CD4-positive, alpha-beta T cell (primary cell): ENCODE data around the gene MAP1LC3B2. TPM values are rescaled to one million over a fixed set of nuclear protein-coding genes. Genes with fewer than 3 reads are reported as not detected.

Source experiments
- ATAC-seq: fragments of 200-7000 bp; cut with Tn5 transposase; one replicate; pipeline ENCODE4 v1.10.0; 2022; ENCODE audit warnings: mild to moderate bottlenecking; ENCODE audit not compliant: poor library complexity
- CTCF ChIA-PET: fragments of 350-600 bp; sonication (Branson Sonifier 250); formaldehyde crosslinking; loops from one replicate; lab custom pipeline; 2021; ENCODE audit warnings: antibody characterized with exemption, inconsistent platforms; lab: Charles Lee
- POLR2A ChIA-PET: fragments of 350-600 bp; sonication (Branson Sonifier 250); formaldehyde crosslinking; loops from one replicate; lab custom pipeline; 2021; ENCODE audit warnings: antibody characterized with exemption, inconsistent platforms; lab: Charles Lee
- DNase-seq, 14 experiments: peaks; one replicate each; pipeline ENCODE4 v3.0.0-alpha.2; 2013 to 2020; ENCODE audit warnings: mixed read lengths in 2 of 14
- H3K27ac ChIP-seq, 2 donors: one replicate each; pipeline versions ENCODE4 v1.5.1 to v1.7.0; 2013; ENCODE audit warnings: low read length in 2 of 2, low read depth in 1 of 2, mild to moderate bottlenecking in 1 of 2
- H3K27me3 ChIP-seq, 2 experiments: 1 replicate in 1 of 2; 2 replicates in 1 of 2; pipeline versions ENCODE4 v1.6.1 to v1.7.0; 2013; ENCODE audit warnings: low read length in 2 of 2, control low read depth in 1 of 2, mild to moderate bottlenecking in 1 of 2, moderate library complexity in 1 of 2; ENCODE audit not compliant: insufficient read depth in 2 of 2, control insufficient read depth in 1 of 2
- H3K36me3 ChIP-seq: one replicate; pipeline ENCODE4 v1.6.1; 2013; ENCODE audit warnings: low read length, control low read depth; ENCODE audit not compliant: insufficient read depth
- H3K4me1 ChIP-seq: one replicate; pipeline ENCODE4 v1.6.1; 2013; ENCODE audit warnings: low read length, control low read depth; ENCODE audit not compliant: insufficient read depth
- H3K4me3 ChIP-seq: one replicate; pipeline ENCODE4 v1.5.1; 2013; ENCODE audit warnings: mild to moderate bottlenecking, low read length, moderate library complexity
- H3K9me3 ChIP-seq, 2 experiments: 1 replicate in 1 of 2; 2 replicates in 1 of 2; pipeline versions ENCODE4 v1.6.1 to v1.7.0; 2013; ENCODE audit warnings: low read length in 2 of 2, mild to moderate bottlenecking in 2 of 2, control low read depth in 1 of 2, moderate library complexity in 1 of 2; ENCODE audit not compliant: control insufficient read depth in 1 of 2, insufficient read depth in 1 of 2
- H3K27ac Mint-ChIP-seq: one replicate; pipeline ENCODE4 v1.8.0; 2020; ENCODE audit warnings: mixed read lengths
- H3K27me3 Mint-ChIP-seq: one replicate; pipeline ENCODE4 v1.8.0; 2021; ENCODE audit warnings: mixed read lengths
- H3K36me3 Mint-ChIP-seq: one replicate; pipeline ENCODE4 v1.8.0; 2021; ENCODE audit warnings: low read depth, mixed read lengths
- H3K4me1 Mint-ChIP-seq: one replicate; pipeline ENCODE4 v1.8.0; 2021; ENCODE audit warnings: low read depth, mixed read lengths
- H3K4me3 Mint-ChIP-seq: one replicate; pipeline ENCODE4 v1.8.0; 2020; ENCODE audit warnings: mild to moderate bottlenecking, mixed read lengths
- H3K9me3 Mint-ChIP-seq: one replicate; pipeline ENCODE4 v1.8.0; 2020; ENCODE audit warnings: mixed read lengths
- intact Hi-C, 2 experiments: fragments of 100-400 bp; cut with DNase I in 1 of 2; cut with micrococcal nuclease in 1 of 2; formaldehyde crosslinking; loops; one replicate each; pipeline versions ENCODE4 v1.15.1 to v1.9.0; 2023 to 2025; cut with DNase I, micrococcal nuclease
- total RNA-seq, 174 experiments: library from RNA in 2 of 174; stranded (reverse) in 2 of 174; gene quantifications; one replicate each; pipeline ENCODE4 v1.2.3 and lab custom pipeline; 2021 to 2026
- TF ChIP-seq, protein P1 (sequence below): fragments of 200-600 bp; IDR thresholded peaks from one replicate; pipeline ENCODE4 v1.8.0; 2022; ENCODE audit warnings: antibody characterized with exemption, mild to moderate bottlenecking

Gene MAP1LC3B2
- total RNA-seq, 2 experiments from 2014 or later: 1.5 to 2.1 TPM

DNA sequence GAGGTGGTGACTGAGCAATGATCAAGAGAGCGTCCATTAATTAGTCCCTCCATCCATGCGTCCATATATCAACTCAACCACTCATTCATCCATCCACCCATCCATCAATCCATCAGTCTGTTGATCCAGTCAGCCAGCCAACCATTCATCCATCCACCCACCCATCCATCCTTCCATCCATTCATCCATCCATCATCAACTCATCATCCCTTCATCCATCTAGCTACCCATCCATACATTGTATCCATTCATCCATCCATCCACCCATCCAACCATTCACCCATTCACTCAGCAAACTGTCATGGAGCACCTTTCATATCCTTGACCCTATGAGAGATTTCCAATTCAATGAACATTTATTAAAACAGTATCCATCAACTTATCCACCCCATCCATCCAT lies 28.1 kb downstream of the MAP1LC3B2 start:
- Histone ChIP-seq H3K36me3 (no peaks in the 10 kb centered on the region), H3K4me1 (peaks cover 8% of the 10 kb centered on the region), H3K4me3 (no peak overlapping the region), H3K27ac (no peak overlapping the region), H3K27me3 (no peaks in the 10 kb centered on the region), H3K9me3 (peaks cover 8 to 9% of the 10 kb centered on the region in 2 experiments)
- DNase-seq (no peak), ATAC-seq (no peak)
- H3K27ac Mint-ChIP-seq: no peak overlapping the region
- ChIA-PET POLR2A (interaction anchor here (0.9 to 2.5 kb wide), 2 partner anchors 14 to 27 kb away, joined by 3 to 7 read pairs; partner anchors contain the start of gene MAP1LC3B2), CTCF (no interaction called here)
- TF ChIP-seq, protein P1, sequence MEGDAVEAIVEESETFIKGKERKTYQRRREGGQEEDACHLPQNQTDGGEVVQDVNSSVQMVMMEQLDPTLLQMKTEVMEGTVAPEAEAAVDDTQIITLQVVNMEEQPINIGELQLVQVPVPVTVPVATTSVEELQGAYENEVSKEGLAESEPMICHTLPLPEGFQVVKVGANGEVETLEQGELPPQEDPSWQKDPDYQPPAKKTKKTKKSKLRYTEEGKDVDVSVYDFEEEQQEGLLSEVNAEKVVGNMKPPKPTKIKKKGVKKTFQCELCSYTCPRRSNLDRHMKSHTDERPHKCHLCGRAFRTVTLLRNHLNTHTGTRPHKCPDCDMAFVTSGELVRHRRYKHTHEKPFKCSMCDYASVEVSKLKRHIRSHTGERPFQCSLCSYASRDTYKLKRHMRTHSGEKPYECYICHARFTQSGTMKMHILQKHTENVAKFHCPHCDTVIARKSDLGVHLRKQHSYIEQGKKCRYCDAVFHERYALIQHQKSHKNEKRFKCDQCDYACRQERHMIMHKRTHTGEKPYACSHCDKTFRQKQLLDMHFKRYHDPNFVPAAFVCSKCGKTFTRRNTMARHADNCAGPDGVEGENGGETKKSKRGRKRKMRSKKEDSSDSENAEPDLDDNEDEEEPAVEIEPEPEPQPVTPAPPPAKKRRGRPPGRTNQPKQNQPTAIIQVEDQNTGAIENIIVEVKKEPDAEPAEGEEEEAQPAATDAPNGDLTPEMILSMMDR: no peak
- H3K27me3 Mint-ChIP-seq: no peaks in the 10 kb centered on the region
- H3K9me3 Mint-ChIP-seq: no peaks in the 10 kb centered on the region
- H3K36me3 Mint-ChIP-seq: no peaks in the 10 kb centered on the region
- intact Hi-C loops: no loop called here
- no peak overlapping the region for H3K4me3 Mint-ChIP-seq
- H3K4me1 Mint-ChIP-seq: peaks cover 13% of the 10 kb centered on the region

DNA sequence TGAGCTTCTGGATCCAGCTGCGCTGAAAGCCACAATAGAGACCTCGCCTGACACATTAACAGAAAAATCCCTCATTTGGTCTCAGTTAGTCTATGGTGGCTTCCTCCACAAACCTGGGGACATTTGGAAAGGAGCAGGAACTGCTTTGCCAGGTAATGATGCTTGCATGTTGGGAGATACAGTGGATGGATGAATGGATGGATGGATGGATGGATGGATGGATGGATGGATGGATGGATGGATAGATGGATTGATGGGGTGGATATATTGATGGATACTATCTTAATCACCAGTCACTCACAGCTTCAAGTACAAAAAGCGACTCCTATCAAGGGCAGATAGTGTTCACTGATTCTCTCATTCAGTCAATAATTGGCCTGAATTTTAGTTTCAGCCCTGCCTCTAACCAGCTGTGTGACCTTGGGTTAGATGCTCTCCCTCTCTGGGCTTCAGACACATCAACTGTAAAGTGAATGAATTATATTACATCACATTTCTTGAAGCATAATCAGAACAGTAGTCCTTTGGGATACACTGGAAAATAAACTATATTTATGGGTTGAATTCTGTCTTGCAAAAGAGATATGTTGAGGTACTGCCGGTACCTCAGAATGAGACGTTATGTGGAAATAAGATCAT lies 29.3 kb downstream of the MAP1LC3B2 start:
- POLR2A ChIA-PET: interaction anchor here (2.5 kb wide), 1 partner anchor 29 kb away, joined by 7 read pairs; the partner anchor contains the start of gene MAP1LC3B2
- ATAC-seq (no peak), DNase-seq (no peak)
- Mint-ChIP-seq H3K27ac (no peak overlapping the region), H3K27me3 (no peaks in the 10 kb centered on the region), H3K9me3 (no peaks in the 10 kb centered on the region), H3K36me3 (no peaks in the 10 kb centered on the region), H3K4me3 (no peak overlapping the region), H3K4me1 (peaks cover 19% of the 10 kb centered on the region)
- TF ChIP-seq, protein P1: no peak
- intact Hi-C loops: no loop called here
- H3K36me3 ChIP-seq: no peaks in the 10 kb centered on the region
- H3K4me3 ChIP-seq: no peak overlapping the region
- CTCF ChIA-PET: no interaction called here
- H3K9me3 ChIP-seq: peaks cover 8 to 9% of the 10 kb centered on the region in 2 experiments
- H3K27me3 ChIP-seq: no peaks in the 10 kb centered on the region
- peaks cover 14% of the 10 kb centered on the region for H3K4me1 ChIP-seq
- no peak overlapping the region for H3K27ac ChIP-seq

DNA sequence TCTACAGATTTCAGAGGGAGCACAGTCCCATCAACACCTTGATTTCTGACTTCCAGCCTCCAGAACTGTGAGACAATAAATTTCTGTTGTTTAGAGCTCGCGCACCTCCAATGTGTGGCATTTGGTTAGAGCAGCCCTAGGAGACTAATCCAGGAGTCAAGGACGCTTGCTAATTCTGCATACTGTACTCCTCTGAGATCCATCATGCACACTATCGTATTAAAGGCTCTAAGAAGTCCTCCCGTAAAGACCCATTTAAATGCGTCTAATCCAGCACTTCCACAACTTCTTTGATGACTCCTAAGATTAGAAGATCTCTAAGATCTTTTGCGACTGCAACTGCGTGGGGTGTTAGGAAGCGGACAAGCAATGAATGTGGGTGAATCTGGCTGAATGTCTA lies 30.4 kb downstream of the MAP1LC3B2 start:
- no peak overlapping the region for H3K27ac Mint-ChIP-seq
- ATAC-seq: no peak
- POLR2A ChIA-PET: no interaction called here
- CTCF ChIA-PET: no interaction called here
- H3K4me1 ChIP-seq: peaks cover 24% of the 10 kb centered on the region
- H3K27ac ChIP-seq: no peak overlapping the region
- H3K4me3 ChIP-seq: no peak overlapping the region
- peaks cover 26% of the 10 kb centered on the region for H3K4me1 Mint-ChIP-seq
- TF ChIP-seq, protein P1: no peak
- no peaks in the 10 kb centered on the region for H3K27me3 ChIP-seq
- H3K36me3 ChIP-seq: no peaks in the 10 kb centered on the region
- no peaks in the 10 kb centered on the region for H3K9me3 Mint-ChIP-seq
- H3K4me3 Mint-ChIP-seq: no peak overlapping the region
- no peaks in the 10 kb centered on the region for H3K36me3 Mint-ChIP-seq
- intact Hi-C loops: no loop called here
- DNase-seq: no peak
- no peaks in the 10 kb centered on the region for H3K27me3 Mint-ChIP-seq
- H3K9me3 ChIP-seq: peaks cover 8 to 9% of the 10 kb centered on the region in 2 experiments
